ENCODE measurements around the gene C5orf46.
A peak's percentile ranks its signal among the peaks of the same experiment; 100 is the strongest.
"Not testable (repeated sequence)": the region's sequence is repeated elsewhere in the genome, so short reads cannot be mapped to it uniquely, and the experiment has no call there.

The C5orf46 gene

DNA sequence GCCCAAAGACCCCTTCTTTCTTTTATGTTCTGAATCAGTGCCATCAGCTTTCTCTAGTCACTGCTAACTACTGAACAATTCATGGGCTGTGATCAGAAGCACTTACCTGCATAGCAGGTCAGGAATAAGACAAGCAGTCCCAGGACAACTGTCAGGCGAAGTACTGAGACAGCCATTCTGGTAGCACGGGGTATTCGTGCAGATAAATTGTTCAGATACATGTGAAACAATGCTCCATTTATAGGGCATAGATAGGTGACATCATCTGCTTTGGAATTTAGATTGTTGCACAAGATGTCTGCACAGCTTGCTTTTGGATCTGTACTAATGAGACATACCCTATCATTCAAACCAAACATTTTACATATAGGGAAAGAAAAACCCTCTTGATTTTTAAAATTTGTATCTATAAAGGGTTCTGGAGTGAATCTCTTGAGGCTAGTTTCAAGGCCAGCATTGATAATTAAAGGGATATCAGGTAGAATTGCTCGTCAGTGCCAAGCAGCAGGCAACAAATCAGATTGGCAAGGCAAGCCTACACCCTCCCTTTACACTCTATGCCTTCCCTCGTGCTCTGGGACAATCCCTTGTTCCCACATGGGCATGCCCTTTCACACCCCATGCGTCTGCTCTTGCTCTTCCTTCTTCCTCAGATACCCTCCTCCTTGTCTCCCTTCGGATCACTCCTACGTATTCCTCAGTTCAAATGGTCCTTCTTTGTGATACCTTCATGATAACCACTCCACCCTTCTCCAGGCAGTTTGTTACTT, at the start of gene C5orf46:
C5orf46 (minus strand) TSS at position 213 of the 770 bp plus-strand sequence; CDS start at position 176, 37 bp downstream.
- DNase-seq = no peak

GRCh38 chr5:147954971-147955370, 48.6 kb upstream of the C5orf46 start:
- DNase-seq = no peak

DNA sequence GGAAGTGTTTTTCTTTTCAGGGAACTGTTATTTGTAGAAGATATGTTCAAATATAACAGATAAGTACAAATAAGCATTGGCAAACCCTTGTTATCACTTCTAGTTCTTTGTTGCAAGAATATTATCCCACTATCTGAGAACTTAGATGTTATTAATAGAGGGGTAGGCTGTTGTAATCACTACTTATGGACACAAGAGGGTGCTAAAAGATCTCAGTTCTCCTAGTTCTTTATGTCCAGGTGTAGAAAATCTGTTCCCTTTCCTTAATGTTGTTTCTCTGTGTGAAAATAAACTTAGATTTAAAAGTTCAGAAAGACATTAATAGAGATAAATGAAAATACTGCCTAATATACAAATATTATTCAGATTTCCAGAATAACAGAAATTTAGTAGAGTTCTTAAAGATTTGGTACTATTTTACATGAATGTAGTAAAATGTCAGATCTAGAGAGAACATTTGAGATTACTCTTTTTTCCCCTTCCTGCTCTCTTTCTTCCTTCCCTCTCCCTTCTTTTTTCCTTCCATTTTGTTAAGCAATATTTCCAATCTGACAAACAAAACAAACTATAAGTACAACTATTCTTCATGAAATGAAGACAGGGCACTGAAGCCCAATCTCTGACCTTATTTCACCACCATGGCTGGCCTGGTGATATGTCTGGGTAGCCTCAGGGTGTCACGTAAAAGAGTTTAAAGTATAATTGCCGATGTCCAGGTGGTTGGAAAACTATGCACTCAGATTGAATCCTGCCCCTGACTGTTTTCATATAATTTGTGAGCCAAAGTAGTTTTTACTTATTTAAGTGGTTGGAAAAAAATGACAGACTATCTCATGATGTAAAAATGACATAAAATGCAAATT, 43.6 kb upstream of the C5orf46 start:
- no peak for DNase-seq

- not testable (repeated sequence) for DNase-seq
Observed at GRCh38 chr5:147946658-147947274, 40.4 kb upstream of the C5orf46 start.

DNA sequence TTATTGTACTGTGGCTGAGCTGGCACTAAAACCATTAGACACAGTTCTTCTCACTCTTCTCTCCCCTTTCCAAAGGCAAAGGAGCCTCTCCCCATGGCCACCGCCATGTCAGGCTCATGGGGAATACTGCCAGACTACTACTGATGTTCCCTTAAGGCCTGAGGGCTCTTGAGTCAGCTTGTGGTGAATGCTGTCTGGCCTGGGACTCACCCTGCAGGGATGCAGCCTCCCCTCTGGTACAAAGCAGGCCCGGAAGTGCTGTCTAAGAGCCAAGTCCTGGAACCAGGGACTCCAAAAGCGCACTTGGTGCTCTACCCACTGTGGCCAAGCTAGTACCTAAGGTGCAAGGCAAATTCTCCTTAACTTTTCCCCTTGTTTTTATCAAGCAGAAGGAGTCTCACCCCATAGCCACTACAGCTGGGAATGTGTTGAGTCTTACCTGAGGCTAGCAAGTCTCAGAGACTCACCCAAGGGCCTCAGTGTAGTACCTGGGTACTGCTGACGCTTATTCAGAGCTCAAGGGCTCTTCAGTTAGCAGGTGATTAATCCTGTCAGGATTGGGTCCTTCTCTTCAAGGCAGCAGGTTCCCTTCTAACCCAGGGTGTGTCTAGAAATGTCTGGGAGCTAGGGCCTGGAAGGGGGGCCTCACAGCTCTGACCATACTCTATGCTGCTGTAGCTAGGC, 33.2 kb upstream of the C5orf46 start:
- DNase-seq = no peak

- DNase-seq = no peak
Observed at GRCh38 chr5:147935032-147935431, 28.7 kb upstream of the C5orf46 start.

DNA sequence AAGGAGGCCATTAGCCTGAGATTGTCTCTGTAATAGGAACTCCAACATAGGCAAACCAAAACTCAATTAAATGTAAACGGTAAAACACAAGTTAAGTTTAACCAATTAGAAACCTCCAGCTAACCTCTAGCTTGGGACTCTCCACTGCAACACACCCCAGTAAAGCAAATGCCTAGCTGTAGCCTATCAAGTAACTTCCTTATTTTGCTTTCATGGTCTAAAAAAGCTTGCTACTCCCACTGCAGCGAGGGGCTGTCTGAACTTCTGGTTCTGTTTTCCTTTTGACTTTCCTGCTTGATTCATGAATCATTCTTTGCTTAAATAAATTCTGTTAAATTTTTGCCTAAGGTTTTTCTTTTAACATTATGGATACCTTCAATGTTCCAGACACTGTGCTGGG, 24.4 kb upstream of the C5orf46 start:
- DNase-seq = no peak

DNA sequence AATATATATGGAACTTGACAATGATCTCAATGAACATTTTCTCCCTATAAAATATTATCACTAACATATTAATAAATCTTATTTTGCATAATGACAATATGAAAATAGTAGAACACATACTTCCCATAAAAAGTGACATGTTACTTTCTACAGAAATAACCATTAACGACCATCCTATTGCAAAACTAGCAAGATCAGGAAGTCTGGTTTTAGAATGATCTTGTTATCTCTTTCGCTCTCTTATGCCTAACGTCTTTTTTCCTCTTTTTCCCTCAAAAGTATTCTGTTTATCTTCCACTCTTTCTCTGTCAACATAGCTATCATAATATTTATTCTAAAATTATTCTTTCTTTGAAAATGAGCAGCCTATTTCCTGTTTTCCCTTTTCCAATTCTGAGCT, 21.6 kb upstream of the C5orf46 start:
- no peak for DNase-seq

GRCh38 chr5:147925020-147925419, 18.7 kb upstream of the C5orf46 start:
- DNase-seq = no peak

- DNase-seq = no peak
Observed at GRCh38 chr5:147921136-147921535, 14.8 kb upstream of the C5orf46 start.

DNA sequence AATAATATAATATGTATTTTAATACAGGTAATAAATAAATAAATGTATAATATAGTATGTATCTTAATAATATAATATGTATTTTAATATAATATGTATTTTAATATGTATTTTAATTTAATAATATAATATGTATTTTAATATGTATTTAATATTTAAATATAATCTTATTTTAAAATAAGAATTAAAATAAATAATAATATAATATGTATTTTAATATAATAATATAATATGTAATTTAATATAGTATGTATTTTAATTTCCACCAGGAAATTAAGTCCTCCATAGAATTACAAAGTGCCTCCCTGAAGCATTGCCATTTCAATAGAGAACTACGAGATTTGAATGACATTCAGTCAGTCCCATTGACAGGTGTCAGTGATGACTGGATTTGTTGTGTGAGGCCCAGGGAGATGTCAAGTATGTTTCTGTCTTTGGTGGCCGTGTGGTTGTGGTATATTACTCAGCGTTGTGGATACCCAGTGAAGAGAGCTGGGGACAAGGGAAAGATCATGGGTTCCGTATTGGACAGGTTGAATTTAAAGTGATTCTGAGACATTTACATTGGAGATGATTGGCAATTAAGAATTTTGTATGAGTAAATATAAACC, 14.2 kb upstream of the C5orf46 start:
- no peak for DNase-seq

DNA sequence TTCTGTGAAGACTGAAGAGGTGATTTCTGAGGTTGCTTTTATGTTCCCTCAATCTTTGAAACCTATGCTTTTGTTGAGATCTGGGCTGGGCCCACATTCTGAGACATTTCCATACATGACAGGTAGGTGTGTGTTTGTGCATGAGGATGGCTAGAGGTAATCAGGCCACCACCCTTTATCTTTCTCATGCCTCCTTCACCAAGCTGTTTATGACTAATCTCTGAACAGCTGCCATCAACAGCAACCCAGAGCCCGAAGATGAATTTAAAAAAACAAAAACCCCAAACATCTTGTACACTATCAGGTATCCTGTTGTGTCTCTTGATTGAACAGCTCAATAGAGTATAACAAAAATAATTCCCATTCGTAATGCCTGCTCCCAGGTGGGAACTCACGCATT, 12.6 kb upstream of the C5orf46 start:
- DNase-seq = no peak

DNA sequence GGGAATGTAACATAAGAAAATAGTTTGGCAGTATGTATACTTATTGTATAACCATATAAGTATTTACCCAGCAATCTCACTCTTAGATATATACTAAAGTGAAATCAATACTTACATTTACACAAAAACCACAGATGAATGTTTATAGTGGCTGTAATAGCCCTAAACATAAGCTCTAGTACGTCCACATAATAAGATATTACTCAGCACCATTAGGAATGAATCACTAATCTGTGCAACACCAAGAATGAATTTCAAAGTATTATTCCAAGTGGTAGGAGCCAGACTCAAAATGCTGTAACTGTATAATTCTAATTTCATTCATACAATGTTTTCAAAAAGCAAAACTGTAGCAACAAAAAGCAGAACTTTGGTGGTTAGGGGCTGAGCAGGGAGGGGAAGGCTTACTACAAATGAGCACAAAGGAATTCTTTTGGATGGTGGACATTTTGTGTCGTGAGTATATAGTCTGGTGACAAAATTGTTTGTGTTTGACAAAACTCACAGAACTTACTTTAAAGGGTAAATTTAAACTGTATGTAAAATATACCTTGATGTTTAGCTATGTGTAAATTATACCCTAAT, 11.9 kb upstream of the C5orf46 start:
- DNase-seq = no peak

DNA sequence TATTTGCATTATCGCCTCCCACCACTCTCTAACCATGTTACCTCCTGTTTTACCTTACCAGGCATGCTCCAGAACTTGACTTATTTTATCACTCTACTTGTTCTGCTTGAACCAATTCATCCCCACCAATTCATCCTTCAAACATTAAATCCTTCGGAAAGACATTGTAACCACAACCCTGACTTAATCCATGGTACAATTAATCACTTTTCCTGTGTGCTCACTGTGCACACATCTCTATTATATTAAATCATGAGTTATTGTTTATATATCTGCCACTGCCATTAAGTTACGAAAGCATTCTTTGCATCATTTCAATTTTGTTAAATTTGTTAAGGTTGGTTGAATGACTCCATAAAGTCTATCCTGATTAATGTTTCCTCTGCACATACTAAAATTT, 7.4 kb upstream of the C5orf46 start:
- DNase-seq = no peak

DNA sequence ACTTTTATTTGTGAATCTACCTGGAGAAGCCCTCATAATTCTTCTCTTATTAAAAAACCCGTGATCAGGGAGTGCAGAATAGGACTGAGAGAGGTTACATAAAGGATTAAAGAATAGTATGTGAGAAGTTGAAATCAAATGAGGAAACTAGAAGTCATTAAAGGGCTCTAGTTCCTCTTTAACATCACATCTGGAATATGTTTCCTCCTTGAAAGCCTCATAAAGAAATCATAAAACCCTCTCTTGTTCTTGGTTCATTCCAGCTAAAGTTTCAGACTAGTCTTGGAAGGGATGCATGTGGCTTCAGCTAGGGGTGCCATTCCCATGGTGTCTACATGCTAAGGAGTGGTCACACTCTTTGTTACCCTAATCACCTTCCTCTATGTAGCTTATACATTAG, 5.7 kb upstream of the C5orf46 start:
- DNase-seq = no peak

- peak in 6 of 56 donors; percentile 2 to 16 (median 4) for DNase-seq
Observed at GRCh38 chr5:147911427-147911826, 5.1 kb upstream of the C5orf46 start.

- DNase-seq = no peak
Observed at GRCh38 chr5:147904110-147904509, 2.2 kb downstream of the C5orf46 start.

DNA sequence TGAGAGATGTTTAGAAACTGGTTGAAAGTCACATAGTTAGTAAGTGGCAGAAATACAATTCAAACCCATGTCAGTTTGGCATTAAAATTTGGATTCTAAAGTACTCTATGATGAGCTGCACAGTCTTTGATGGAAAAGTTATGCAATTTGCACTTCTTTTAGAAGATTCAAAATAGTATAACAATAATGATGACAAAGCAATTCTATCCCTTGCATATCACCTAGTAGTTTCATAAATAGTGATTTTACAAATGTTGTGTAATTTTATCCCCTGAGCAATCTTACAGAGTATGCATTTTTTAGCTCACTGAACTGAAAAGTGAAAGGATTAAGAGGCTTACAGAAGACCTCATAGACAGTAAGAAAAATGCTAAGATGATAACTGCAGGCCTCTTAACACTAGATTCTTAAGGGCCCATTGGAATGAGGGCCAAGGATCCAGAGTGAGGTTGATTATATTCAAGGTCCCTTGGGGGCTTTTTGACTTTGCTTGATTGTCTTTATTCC, 3.7 kb downstream of the C5orf46 start:
- no peak for DNase-seq

GRCh38 chr5:147901599-147902039, 4.7 kb downstream of the C5orf46 start:
- no peak for DNase-seq

DNA sequence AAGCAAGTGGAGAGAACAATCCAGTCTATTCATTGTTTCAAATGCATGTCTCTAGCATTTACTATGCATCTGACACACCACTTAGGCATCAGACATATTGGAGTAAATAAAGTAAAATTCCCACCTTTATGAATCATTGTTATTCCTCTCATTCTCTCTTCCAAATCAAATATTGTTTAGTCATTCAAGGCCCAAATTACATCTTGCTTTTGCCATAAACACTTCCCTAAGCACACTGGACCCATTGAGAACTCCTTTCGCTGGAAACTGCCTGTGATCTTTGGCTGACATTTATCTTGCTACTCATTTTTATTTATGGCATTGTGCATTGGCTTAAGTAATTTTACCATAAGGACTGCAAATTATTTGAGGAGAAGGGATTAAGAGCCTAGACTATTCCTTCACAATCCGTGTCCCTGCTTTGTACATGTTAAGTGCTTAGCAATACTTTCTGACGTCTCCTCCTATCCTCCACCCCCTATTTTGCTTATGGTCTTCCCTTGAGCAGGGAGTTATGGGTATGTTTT, 7.4 kb downstream of the C5orf46 start:
- DNase-seq = no peak
